HCT116 (cell line): ENCODE results near the gene GRHL1. TPM values are rescaled to one million over a fixed set of nuclear protein-coding genes. Genes with fewer than 3 reads are reported as not detected.
A peak's percentile ranks its signal among the peaks of the same experiment; 100 is the strongest.

Source experiments
- ATAC-seq: fragments of 200-7000 bp; cut with Tn5 transposase; 2 replicates; pipeline ENCODE4 v1.9.1; 2020; ENCODE audit warnings: mild to moderate bottlenecking, moderate library complexity
- BruUV-seq: library from RNA; stranded (reverse); fragments of 400-500 nt; replicated peaks from 2 replicates; lab custom pipeline; 2021; lab: Mats Ljungman, UMichigan
- CTCF ChIA-PET: fragments of 300-600 bp; sonication (Branson Sonifier 250); formaldehyde crosslinking; loops from one replicate; lab custom pipeline; 2021; ENCODE audit warnings: antibody characterized with exemption; lab: Charles Lee
- POLR2A ChIA-PET: fragments of 300-600, 350-600 bp; sonication (Branson Sonifier 250); formaldehyde crosslinking; loops from one replicate; lab custom pipeline; 2021; ENCODE audit warnings: antibody characterized with exemption; lab: Charles Lee
- RAD21 ChIA-PET, 2 experiments: fragments of 300-600 bp; sonication (Branson Sonifier 250); formaldehyde crosslinking; loops; one replicate each; lab custom pipeline; 2023; ENCODE audit warnings: low total read pairs in 2 of 2; ENCODE audit not compliant: uncharacterized antibody in 2 of 2, unreplicated experiment in 2 of 2, low non-redundant PET in 1 of 2; lab: Charles Lee
- DNase-seq: peaks from one replicate; pipeline ENCODE4 v3.0.0-alpha.2; 2010; ENCODE audit warnings: low read depth, low spot score
- H2AFZ ChIP-seq: fragments of 200-600 bp; shearing (Covaris generic), sonication (generic); 2 replicates; pipeline ENCODE4 v1.6.1; 2017; ENCODE audit warnings: low read depth, mixed run types, mixed read lengths, antibody characterized with exemption, low read length; ENCODE audit not compliant: poor library complexity, severe bottlenecking
- H3K27ac ChIP-seq: 2 replicates; pipeline ENCODE4 v1.5.1; 2012; ENCODE audit warnings: low read depth, low read length
- H3K27me3 ChIP-seq: fragments of 200-600 bp; sonication (generic); 2 replicates; pipeline ENCODE4 v1.6.1; 2016; ENCODE audit warnings: mixed run types, low read length, mixed read lengths; ENCODE audit not compliant: insufficient read depth
- H3K36me3 ChIP-seq, 2 experiments: fragments of 200-500 bp in 1 of 2; fragments of 200-600 bp in 1 of 2; sonication (Bioruptor generic) in 1 of 2; sonication (generic) in 1 of 2; 2 replicates each; pipeline versions ENCODE4 v1.5.1 to v1.6.1; 2014 to 2016; ENCODE audit warnings: low read length in 2 of 2, inconsistent platforms in 1 of 2, mixed read lengths in 1 of 2, mixed run types in 1 of 2; ENCODE audit not compliant: insufficient read depth in 2 of 2, control insufficient read depth in 1 of 2
- H3K4me1 ChIP-seq, 2 experiments: fragments of 200-600 bp in 1 of 2; sonication (generic) in 1 of 2; 2 replicates each; pipeline versions ENCODE4 v1.5.1 to v1.6.1; 2012 to 2017; ENCODE audit warnings: low read length in 2 of 2, inconsistent platforms in 1 of 2, mild to moderate bottlenecking in 1 of 2, mixed read lengths in 1 of 2, mixed run types in 1 of 2, moderate library complexity in 1 of 2; ENCODE audit not compliant: insufficient read depth in 2 of 2, control insufficient read depth in 1 of 2
- H3K4me2 ChIP-seq: fragments of 200-600 bp; sonication (generic); 2 replicates; pipeline ENCODE4 v1.6.1; 2017; ENCODE audit warnings: mixed run types, low read length, mixed read lengths
- H3K4me3 ChIP-seq, 2 experiments: fragments of 200-600 bp in 1 of 2; sonication (generic) in 1 of 2; replicated peaks in 1 of 2; 2 replicates each; pipeline ENCODE4 v1.5.1; 2011 to 2016; ENCODE audit warnings: low read length in 2 of 2, control low read depth in 1 of 2, low read depth in 1 of 2, mild to moderate bottlenecking in 1 of 2, mixed read lengths in 1 of 2, mixed run types in 1 of 2
- H3K79me2 ChIP-seq: fragments of 200-600 bp; sonication (generic); 2 replicates; pipeline ENCODE4 v1.6.1; 2017; ENCODE audit warnings: mild to moderate bottlenecking, mixed run types, low read length, moderate library complexity, mixed read lengths; ENCODE audit not compliant: insufficient read depth
- H3K9ac ChIP-seq: fragments of 200-600 bp; sonication (generic); 2 replicates; pipeline ENCODE4 v1.6.1; 2016; ENCODE audit warnings: low read length, mixed read lengths
- H3K9me2 ChIP-seq: fragments of 200-600 bp; sonication (generic), shearing (Covaris generic); 2 replicates; pipeline ENCODE4 v1.6.1; 2017; ENCODE audit warnings: mixed run types, mild to moderate bottlenecking, moderate library complexity; ENCODE audit not compliant: insufficient read depth
- H3K9me3 ChIP-seq, 2 experiments: fragments of 200-500 bp in 1 of 2; fragments of 200-600 bp in 1 of 2; sonication (Bioruptor generic) in 1 of 2; sonication (generic) in 1 of 2; 2 replicates each; pipeline ENCODE4 v1.6.1; 2014 to 2017; ENCODE audit warnings: low read length in 2 of 2, mixed read lengths in 2 of 2, inconsistent platforms in 1 of 2, low read depth in 1 of 2, mild to moderate bottlenecking in 1 of 2, mixed run types in 1 of 2, moderate library complexity in 1 of 2; ENCODE audit not compliant: control insufficient read depth in 1 of 2, insufficient read depth in 1 of 2
- H4K20me1 ChIP-seq: fragments of 200-600 bp; sonication (generic), shearing (Covaris generic); 2 replicates; pipeline ENCODE4 v1.6.1; 2017; ENCODE audit warnings: mixed run types, mild to moderate bottlenecking, moderate library complexity; ENCODE audit not compliant: insufficient read depth
- CBX3 ChIP-seq: IDR thresholded peaks from 2 replicates; pipeline ENCODE4 v1.6.1; 2012; ENCODE audit warnings: low read depth
- EZH2 ChIP-seq: fragments of 200-600 bp; sonication (generic); IDR thresholded peaks from 2 replicates; pipeline ENCODE4 v1.6.1; 2017; ENCODE audit warnings: antibody characterized with exemption, mixed run types
- FOSL1 ChIP-seq: IDR thresholded peaks from 2 replicates; pipeline ENCODE4 v1.6.1; 2012; ENCODE audit warnings: low read depth
- SIN3A ChIP-seq: IDR thresholded peaks from 2 replicates; pipeline ENCODE4 v1.6.1; 2012; ENCODE audit warnings: low read depth
- SP1 ChIP-seq: IDR thresholded peaks from 2 replicates; pipeline ENCODE4 v1.6.1; 2012; ENCODE audit warnings: low read depth
- SRF ChIP-seq: IDR thresholded peaks from 2 replicates; pipeline ENCODE4 v1.6.1; 2012; ENCODE audit warnings: low read depth
- TCF7L2 ChIP-seq: IDR thresholded peaks from 2 replicates; pipeline ENCODE4 v1.7.0; 2011; ENCODE audit warnings: borderline replicate concordance, inconsistent platforms; ENCODE audit not compliant: insufficient read depth, insufficient read length; ENCODE audit errors: extremely low read depth
- ZBTB33 ChIP-seq: IDR thresholded peaks from 2 replicates; pipeline ENCODE4 v1.6.1; 2011; ENCODE audit warnings: mild to moderate bottlenecking, low read length, moderate library complexity; ENCODE audit not compliant: insufficient replicate concordance; ENCODE audit errors: extremely low read depth
- ZFX ChIP-seq: fragments of 450-650 bp; IDR thresholded peaks from 2 replicates; pipeline ENCODE4 v1.6.1; 2017
- ZNF274 ChIP-seq: fragments of 200-500 bp; sonication (Bioruptor generic); IDR thresholded peaks from 2 replicates; pipeline ENCODE4 v1.6.1; 2014; ENCODE audit warnings: mild to moderate bottlenecking, low read depth, low read length, inconsistent platforms
- intact Hi-C: fragments of 100-400 bp; cut with micrococcal nuclease; formaldehyde crosslinking; loops from 2 replicates; pipeline ENCODE4 v1.10.0; 2022
- total RNA-seq: library from RNA; stranded (reverse); gene quantifications from one replicate; pipeline ENCODE4 v1.2.1, GENCODE V29; 2021; ENCODE audit not compliant: unreplicated experiment
- TF ChIP-seq, protein P1 (sequence below): IDR thresholded peaks from 2 replicates; pipeline ENCODE4 v1.6.1; 2012
- TF ChIP-seq, protein P2 (sequence below), 3 experiments: fragments of 200-600 bp in 1 of 3; sonication (generic) in 1 of 3; IDR thresholded peaks in 2 of 3; conservative IDR thresholded peaks in 1 of 3; 2 replicates each; pipeline ENCODE4 v1.5.1; 2012 to 2017; ENCODE audit warnings: low read depth in 2 of 3, low read length in 2 of 3, antibody characterized with exemption in 1 of 3, borderline replicate concordance in 1 of 3, control low read depth in 1 of 3, mild to moderate bottlenecking in 1 of 3, mixed read lengths in 1 of 3, mixed run types in 1 of 3, moderate library complexity in 1 of 3; ENCODE audit not compliant: insufficient read depth in 1 of 3
- TF ChIP-seq, protein P3 (sequence below): IDR thresholded peaks from 2 replicates; pipeline ENCODE4 v1.6.1; 2012

GRHL1 gene
- total RNA-seq, 1 experiment from 2014 or later = 8.5 TPM

DNA sequence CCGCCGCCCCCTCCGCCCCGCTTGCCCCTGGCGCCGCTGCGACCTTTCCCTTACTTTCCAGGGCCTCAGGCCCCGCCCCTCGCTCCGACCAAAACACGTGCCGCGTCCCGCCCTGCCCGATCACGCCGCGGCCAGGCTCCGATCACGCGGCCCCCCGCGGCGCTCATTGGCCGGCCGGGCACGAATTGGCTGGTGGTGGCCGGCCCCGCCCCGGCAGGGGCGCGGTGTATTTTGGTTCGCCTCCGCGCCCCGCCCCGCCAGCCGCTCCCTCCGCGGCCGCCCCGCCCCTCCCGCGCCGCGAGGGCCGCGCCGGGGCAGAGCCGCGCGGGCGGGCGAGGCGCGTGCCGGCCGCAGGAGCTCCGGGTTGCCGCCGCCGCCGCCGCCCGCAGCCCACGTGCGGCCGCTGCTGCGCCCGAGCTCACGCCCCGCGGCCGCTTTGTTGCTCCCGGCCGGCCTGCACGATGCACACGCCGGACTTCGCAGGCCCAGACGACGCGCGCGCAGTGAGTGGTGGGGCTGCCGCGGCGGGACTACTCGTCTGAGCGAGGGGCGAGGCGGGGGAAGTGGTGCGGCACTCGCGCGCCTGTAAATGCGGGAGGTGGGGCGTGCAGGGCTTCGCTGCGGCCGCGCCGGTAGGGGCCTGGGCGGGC, 91.9 kb downstream of the GRHL1 start, which contains the start of gene KLF11:
Gene KLF11 (plus strand): TSS at position 295 of the 650 bp plus-strand sequence. CDS start 167 bp downstream, at position 462.
- Histone ChIP-seq H3K36me3 (peaks cover 0 to 4% of the 10 kb centered on the region in 2 experiments; a peak in 1 of 4 replicates), H3K4me1 (peaks cover 3 to 15% of the 10 kb centered on the region in 2 experiments; a peak in 1 of 4 replicates), H3K79me2 (no peaks in the 10 kb centered on the region), H3K27ac (peak within 1 kb of the TSS; percentile 82), H3K9ac (peak within 1 kb of the TSS; percentile 38; the same call in 1 of the 2 replicates), H3K9me2 (no peaks in the 10 kb centered on the region), H2AFZ (no peak within 1 kb of the TSS), H3K4me3 (peak within 1 kb of the TSS; percentile 6 to 30; a peak in 1 of 4 replicates), H3K9me3 (peaks cover 4 to 8% of the 10 kb centered on the region in 2 experiments; a peak in 1 of 4 replicates), H3K27me3 (no peaks in the 10 kb centered on the region), H3K4me2 (peak within 1 kb of the TSS; percentile 56), H4K20me1 (no peaks in the 10 kb centered on the region)
- ATAC-seq (peak; percentile 82), DNase-seq (peak; percentile 57)
- ChIA-PET POLR2A (interaction anchor here (1.0 kb wide), 1 partner anchor 14 kb away, joined by 3 read pairs; no protein-coding TSS in a partner anchor), RAD21 (no interaction called here), CTCF (interaction anchor here (0.6 to 1.7 kb wide), 4 partner anchors 59 to 273 kb away, joined by 3 to 5 read pairs (median 4); no protein-coding TSS in a partner anchor)
- TF ChIP-seq ZBTB33 (no peak), ZFX (peak; percentile 70; the same call in 1 of the 2 replicates), EZH2 (no peak), CBX3 (no peak), TCF7L2 (no peak), SRF (no peak), SP1 (no peak; the same call in 1 of the 2 replicates), FOSL1 (no peak), SIN3A (no peak), ZNF274 (no peak)
- TF ChIP-seq, protein P1, sequence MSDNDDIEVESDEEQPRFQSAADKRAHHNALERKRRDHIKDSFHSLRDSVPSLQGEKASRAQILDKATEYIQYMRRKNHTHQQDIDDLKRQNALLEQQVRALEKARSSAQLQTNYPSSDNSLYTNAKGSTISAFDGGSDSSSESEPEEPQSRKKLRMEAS = peak; percentile 94
- TF ChIP-seq, protein P2, sequence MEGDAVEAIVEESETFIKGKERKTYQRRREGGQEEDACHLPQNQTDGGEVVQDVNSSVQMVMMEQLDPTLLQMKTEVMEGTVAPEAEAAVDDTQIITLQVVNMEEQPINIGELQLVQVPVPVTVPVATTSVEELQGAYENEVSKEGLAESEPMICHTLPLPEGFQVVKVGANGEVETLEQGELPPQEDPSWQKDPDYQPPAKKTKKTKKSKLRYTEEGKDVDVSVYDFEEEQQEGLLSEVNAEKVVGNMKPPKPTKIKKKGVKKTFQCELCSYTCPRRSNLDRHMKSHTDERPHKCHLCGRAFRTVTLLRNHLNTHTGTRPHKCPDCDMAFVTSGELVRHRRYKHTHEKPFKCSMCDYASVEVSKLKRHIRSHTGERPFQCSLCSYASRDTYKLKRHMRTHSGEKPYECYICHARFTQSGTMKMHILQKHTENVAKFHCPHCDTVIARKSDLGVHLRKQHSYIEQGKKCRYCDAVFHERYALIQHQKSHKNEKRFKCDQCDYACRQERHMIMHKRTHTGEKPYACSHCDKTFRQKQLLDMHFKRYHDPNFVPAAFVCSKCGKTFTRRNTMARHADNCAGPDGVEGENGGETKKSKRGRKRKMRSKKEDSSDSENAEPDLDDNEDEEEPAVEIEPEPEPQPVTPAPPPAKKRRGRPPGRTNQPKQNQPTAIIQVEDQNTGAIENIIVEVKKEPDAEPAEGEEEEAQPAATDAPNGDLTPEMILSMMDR (IDR thresholded peaks at IDR 0.05 in 2 of 3, conservative IDR thresholded peaks at IDR 0.05 in 1 of 3; ENCODE audit: borderline replicate concordance in 1 of 3, insufficient read depth in 1 of 3, low read depth in 2 of 3, low read length in 2 of 3) = no peak
- TF ChIP-seq, protein P3, sequence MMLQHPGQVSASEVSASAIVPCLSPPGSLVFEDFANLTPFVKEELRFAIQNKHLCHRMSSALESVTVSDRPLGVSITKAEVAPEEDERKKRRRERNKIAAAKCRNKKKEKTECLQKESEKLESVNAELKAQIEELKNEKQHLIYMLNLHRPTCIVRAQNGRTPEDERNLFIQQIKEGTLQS = no peak
- intact Hi-C loops = loop anchor here (10.0 kb wide), 1 partner anchor 489 kb away; the partner anchor contains the start of gene ADAM17
- BruUV-seq = no TSS peak
